ENCODE measurements around the gene ASB15. TPM values are rescaled to one million over a fixed set of nuclear protein-coding genes. Genes with fewer than 3 reads are reported as not detected.

Gene ASB15
- total and polyA plus RNA-seq, 4 donors: 0.08 TPM; not detected in 3

DNA sequence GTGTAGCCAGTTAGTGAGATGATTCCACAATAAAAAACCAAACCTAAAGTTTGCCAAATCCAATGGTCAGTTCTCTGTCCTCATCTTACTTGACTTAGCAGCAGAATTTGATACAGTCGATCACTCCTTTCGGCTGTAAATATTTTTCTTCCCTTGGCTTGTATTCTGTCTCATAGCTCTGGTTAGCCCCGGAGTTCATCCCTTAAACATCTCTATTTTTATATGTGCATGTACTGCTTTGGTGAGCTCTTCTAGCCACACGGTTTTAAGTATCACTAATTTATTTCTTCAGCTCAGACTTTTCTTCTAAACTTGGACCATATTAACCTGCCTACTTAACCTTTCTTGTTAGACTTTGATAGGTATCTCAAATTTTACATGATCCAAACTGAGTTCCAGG lies 17.8 kb upstream of the ASB15 start:
- 100% methylated on average over 1 of the region's 4 CpGs for WGBS (ENCODE audit: insufficient coverage)
- Histone ChIP-seq H3K4me1 (ENCODE audit: control insufficient read depth, insufficient read depth, low read length) (no peaks in the 10 kb centered on the region), H3K27me3 (ENCODE audit: control insufficient read depth, insufficient read depth, low read length) (no peaks in the 10 kb centered on the region), H3K4me3 (ENCODE audit: low read depth, low read length) (no peak overlapping the region), H3K36me3 (ENCODE audit: control insufficient read depth, insufficient read depth, low read length) (no peaks in the 10 kb centered on the region), H3K9me3 (ENCODE audit: control insufficient read depth, insufficient read depth, low read length) (no peaks in the 10 kb centered on the region), H3K27ac (ENCODE audit: low read depth, low read length) (no peak overlapping the region)
- DNase-seq (ENCODE audit: low read depth in 4 of 6, low spot score in 6 of 6): no peak

DNA sequence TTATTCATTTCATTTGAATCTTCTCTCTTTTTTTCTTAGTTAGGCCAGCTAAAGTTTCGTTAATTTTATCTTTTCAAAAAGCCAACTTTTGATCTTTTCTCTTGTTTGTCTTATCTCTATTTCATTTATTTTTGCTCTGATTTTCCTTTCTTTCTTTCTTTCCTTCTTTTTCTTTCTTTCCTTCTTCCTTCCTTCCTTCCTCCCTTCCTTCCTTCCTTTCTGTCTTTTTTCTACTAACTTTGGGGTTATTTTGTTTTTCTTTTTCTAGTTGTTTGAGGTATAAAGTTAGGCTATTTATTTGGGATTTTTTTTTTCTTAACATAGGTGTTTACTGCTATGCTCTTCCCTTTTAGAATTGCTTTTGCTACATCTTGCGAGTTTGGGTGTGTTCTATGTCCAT lies 13.2 kb upstream of the ASB15 start:
- no peaks in the 10 kb centered on the region for H3K36me3 ChIP-seq (ENCODE audit: control insufficient read depth, insufficient read depth, low read length)
- no CpG with 5 or more reads among the region's 2 CpGs for WGBS (ENCODE audit: insufficient coverage)
- no peak overlapping the region for H3K27ac ChIP-seq (ENCODE audit: low read depth, low read length)
- no peak for DNase-seq (ENCODE audit: low read depth in 4 of 6, low spot score in 6 of 6)
- H3K4me1 ChIP-seq (ENCODE audit: control insufficient read depth, insufficient read depth, low read length): no peaks in the 10 kb centered on the region
- H3K9me3 ChIP-seq (ENCODE audit: control insufficient read depth, insufficient read depth, low read length): no peaks in the 10 kb centered on the region
- H3K27me3 ChIP-seq (ENCODE audit: control insufficient read depth, insufficient read depth, low read length): no peaks in the 10 kb centered on the region
- H3K4me3 ChIP-seq (ENCODE audit: low read depth, low read length): no peak overlapping the region

DNA sequence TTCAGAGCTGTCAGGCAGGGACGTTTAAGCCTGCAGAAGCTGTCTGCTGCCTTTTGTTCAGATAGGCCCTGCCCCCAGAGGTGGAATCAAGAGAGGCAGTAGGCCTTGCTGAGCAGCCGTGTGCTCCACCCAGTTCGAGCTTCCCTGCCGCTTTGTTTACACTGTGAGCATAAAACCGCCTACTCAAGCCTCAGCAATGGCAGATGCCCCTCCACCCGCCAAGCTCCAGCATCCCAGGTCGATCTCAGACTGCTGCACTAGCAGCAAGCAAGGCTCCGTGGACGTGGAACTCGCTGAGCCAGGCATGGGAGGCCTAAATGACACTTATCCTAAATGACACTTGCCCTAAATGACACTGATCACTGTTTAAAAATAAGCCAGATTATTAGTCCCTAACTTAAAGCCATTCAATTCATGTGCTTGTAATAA lies 6.8 kb upstream of the ASB15 start:
- 31% methylated on average over 10 of the region's 10 CpGs for WGBS (ENCODE audit: insufficient coverage)

DNA sequence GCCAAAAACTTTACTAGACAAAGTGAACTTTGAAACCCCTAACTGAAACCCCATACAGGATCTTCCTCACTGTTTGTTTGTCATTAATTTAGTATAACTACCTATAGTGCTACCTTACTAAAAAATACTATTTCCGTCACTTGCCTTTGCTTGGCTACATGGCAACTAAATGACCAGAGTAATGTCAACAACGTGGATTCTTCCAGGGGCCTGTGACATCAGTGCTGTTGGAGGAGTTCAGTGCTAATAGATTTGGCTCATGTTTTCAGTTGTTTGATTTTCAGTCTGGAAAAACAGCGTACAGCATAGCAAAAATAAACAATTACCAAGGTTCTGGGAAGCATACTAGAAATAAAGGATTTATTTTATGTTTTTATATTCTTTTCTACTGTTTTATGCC lies 3.0 kb upstream of the ASB15 start:
- Histone ChIP-seq H3K4me1 (ENCODE audit: control insufficient read depth, insufficient read depth, low read length) (no peaks in the 10 kb centered on the region), H3K9me3 (ENCODE audit: control insufficient read depth, insufficient read depth, low read length) (no peaks in the 10 kb centered on the region), H3K27ac (ENCODE audit: low read depth, low read length) (no peak overlapping the region), H3K27me3 (ENCODE audit: control insufficient read depth, insufficient read depth, low read length) (no peaks in the 10 kb centered on the region), H3K4me3 (ENCODE audit: low read depth, low read length) (no peak overlapping the region), H3K36me3 (ENCODE audit: control insufficient read depth, insufficient read depth, low read length) (no peaks in the 10 kb centered on the region)
- no CpG with 5 or more reads among the region's 3 CpGs for whole genome bisulfite sequencing (ENCODE audit: insufficient coverage)
- no peak for DNase-seq (ENCODE audit: low read depth in 4 of 6, low spot score in 6 of 6)

More for the DNA sequence above, 6.8 kb upstream of the ASB15 start:
- H3K4me1 ChIP-seq (ENCODE audit: control insufficient read depth, insufficient read depth, low read length): no peaks in the 10 kb centered on the region
- peaks cover 1% of the 10 kb centered on the region for H3K9me3 ChIP-seq (ENCODE audit: control insufficient read depth, insufficient read depth, low read length)
- no peaks in the 10 kb centered on the region for H3K36me3 ChIP-seq (ENCODE audit: control insufficient read depth, insufficient read depth, low read length)
- no peaks in the 10 kb centered on the region for H3K27me3 ChIP-seq (ENCODE audit: control insufficient read depth, insufficient read depth, low read length)
- no peak overlapping the region for H3K4me3 ChIP-seq (ENCODE audit: low read depth, low read length)
- no peak overlapping the region for H3K27ac ChIP-seq (ENCODE audit: low read depth, low read length)
- no peak for DNase-seq (ENCODE audit: low read depth in 4 of 6, low spot score in 6 of 6)

DNA sequence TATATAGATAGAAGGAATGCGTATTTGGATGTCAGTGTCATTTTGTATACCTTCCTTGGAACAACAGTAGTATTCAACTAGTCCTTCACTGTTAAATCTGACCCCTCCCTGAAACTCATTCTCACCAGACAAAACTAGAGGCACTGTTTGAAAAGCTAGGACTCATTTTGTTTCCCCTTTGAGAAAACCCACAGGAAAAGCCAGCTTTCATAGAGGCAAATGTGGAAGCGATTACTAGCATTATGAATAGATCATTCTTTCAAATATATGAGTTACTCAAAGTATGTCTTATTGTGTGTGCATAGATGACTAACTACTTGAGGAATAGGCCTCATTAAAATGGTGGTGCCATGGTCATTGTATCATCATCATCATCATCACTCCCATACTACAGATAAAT lies 1.9 kb upstream of the ASB15 start:
- no CpG with 5 or more reads among the region's 2 CpGs for WGBS (ENCODE audit: insufficient coverage)

DNA sequence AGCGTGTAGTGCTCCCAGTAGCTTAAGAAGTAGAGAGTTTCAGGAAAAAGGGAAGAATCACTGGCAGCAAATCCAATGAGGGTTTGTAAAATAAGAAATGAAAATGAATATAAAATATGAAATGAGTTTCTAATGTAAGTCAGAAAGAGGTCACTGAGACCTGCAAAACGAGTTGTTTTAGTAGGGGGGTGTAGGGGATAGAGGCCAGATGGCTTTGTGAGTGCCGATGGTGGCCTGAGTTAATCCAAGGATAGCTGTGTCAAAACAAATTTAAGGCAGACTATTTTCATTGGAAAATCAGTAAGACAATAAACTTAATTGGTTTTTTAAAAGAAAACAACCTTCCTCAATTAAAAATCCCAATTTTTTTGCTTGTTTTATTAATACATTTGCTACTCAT lies 745 bp upstream of the ASB15 start:
- no peaks in the 10 kb centered on the region for H3K36me3 ChIP-seq (ENCODE audit: control insufficient read depth, insufficient read depth, low read length)
- H3K27me3 ChIP-seq (ENCODE audit: control insufficient read depth, insufficient read depth, low read length): no peaks in the 10 kb centered on the region
- no peak overlapping the region for H3K27ac ChIP-seq (ENCODE audit: low read depth, low read length)
- WGBS (ENCODE audit: insufficient coverage): 59% methylated on average over 2 of the region's 3 CpGs
- H3K4me3 ChIP-seq (ENCODE audit: low read depth, low read length): no peak overlapping the region
- H3K9me3 ChIP-seq (ENCODE audit: control insufficient read depth, insufficient read depth, low read length): no peaks in the 10 kb centered on the region
- H3K4me1 ChIP-seq (ENCODE audit: control insufficient read depth, insufficient read depth, low read length): no peaks in the 10 kb centered on the region
- DNase-seq (ENCODE audit: low read depth in 4 of 6, low spot score in 6 of 6): no peak

More for the DNA sequence above, 1.9 kb upstream of the ASB15 start:
- H3K27me3 ChIP-seq (ENCODE audit: control insufficient read depth, insufficient read depth, low read length): no peaks in the 10 kb centered on the region
- H3K4me1 ChIP-seq (ENCODE audit: control insufficient read depth, insufficient read depth, low read length): no peaks in the 10 kb centered on the region
- H3K4me3 ChIP-seq (ENCODE audit: low read depth, low read length): no peak overlapping the region
- H3K27ac ChIP-seq (ENCODE audit: low read depth, low read length): no peak overlapping the region
- no peaks in the 10 kb centered on the region for H3K9me3 ChIP-seq (ENCODE audit: control insufficient read depth, insufficient read depth, low read length)
- no peak for DNase-seq (ENCODE audit: low read depth in 4 of 6, low spot score in 6 of 6)
- no peaks in the 10 kb centered on the region for H3K36me3 ChIP-seq (ENCODE audit: control insufficient read depth, insufficient read depth, low read length)

DNA sequence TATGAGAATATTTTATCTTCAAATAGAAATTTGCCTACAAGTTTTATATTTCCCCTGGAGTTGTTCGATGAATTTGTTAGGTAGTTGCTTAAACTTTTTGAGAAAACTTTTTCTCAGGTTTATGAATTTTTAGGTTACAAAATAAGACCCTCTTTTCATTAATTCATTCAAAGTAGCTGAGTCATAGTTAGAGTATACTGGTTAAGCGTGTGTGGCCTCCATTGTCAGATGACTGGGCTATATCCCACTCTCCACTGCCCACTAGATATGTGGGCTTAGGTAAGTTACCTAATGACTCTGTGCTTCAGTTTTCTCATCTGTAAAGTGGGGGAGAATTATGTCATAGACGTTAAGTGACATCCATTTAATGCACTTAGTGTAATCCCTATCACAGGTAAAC lies 1.0 kb downstream of the ASB15 start:
- no peak for DNase-seq (ENCODE audit: low read depth in 4 of 6, low spot score in 6 of 6)
- Histone ChIP-seq H3K27ac (ENCODE audit: low read depth, low read length) (no peak overlapping the region), H3K36me3 (ENCODE audit: control insufficient read depth, insufficient read depth, low read length) (no peaks in the 10 kb centered on the region), H3K27me3 (ENCODE audit: control insufficient read depth, insufficient read depth, low read length) (no peaks in the 10 kb centered on the region), H3K4me3 (ENCODE audit: low read depth, low read length) (no peak overlapping the region), H3K4me1 (ENCODE audit: control insufficient read depth, insufficient read depth, low read length) (no peaks in the 10 kb centered on the region), H3K9me3 (ENCODE audit: control insufficient read depth, insufficient read depth, low read length) (no peaks in the 10 kb centered on the region)
- WGBS (ENCODE audit: insufficient coverage): no CpG with 5 or more reads among the region's 3 CpGs

DNA sequence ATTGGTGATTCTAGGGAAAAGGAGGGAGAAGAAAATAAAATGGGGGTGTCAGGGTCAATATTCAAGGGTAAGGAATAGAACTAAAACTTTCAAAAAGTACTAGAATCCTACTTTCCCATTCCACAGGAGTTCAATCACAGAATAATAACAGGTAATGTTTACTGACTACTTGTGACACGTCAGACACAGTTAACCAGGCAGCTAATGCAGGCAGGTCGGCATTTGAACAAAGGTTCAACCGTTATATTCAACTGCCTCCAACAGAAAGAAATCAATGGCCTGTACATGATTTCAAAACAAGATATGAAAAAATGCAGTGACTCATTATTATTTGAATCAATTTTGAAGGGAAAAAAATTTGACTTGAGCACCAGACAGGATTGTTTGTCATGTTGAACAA lies 3.1 kb downstream of the ASB15 start:
- Histone ChIP-seq H3K36me3 (ENCODE audit: control insufficient read depth, insufficient read depth, low read length) (no peaks in the 10 kb centered on the region), H3K4me1 (ENCODE audit: control insufficient read depth, insufficient read depth, low read length) (no peaks in the 10 kb centered on the region), H3K9me3 (ENCODE audit: control insufficient read depth, insufficient read depth, low read length) (no peaks in the 10 kb centered on the region), H3K27ac (ENCODE audit: low read depth, low read length) (no peak overlapping the region), H3K27me3 (ENCODE audit: control insufficient read depth, insufficient read depth, low read length) (no peaks in the 10 kb centered on the region), H3K4me3 (ENCODE audit: low read depth, low read length) (no peak overlapping the region)
- no peak for DNase-seq (ENCODE audit: low read depth in 4 of 6, low spot score in 6 of 6)
- 25% methylated on average over 2 of the region's 3 CpGs for WGBS (ENCODE audit: insufficient coverage)

DNA sequence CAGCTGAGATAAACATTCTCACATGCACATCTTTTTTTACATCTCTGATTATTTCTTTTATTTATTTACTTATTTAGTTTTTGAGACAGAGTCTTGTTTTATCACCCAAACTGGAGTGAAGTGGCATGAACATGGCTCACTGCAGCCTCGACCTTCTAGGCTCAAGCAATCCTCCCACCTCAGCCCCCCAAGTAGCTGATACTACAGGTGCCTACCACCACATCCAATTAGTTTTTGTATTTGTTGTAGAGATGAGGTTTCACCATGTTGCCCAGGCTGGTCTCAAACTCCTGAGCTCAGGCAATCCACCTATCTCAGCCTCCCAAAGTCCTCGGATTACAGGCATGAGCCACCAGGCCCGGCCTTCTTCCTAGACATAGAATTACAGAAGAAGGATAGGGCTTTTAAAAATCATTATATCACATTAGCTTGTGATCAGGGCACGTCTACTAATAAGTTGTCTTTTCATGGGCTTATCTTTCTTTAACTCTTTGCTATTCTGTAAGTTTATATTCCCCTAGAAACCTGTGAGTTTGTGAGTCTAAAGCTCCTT lies 5.9 kb downstream of the ASB15 start:
- no CpG with 5 or more reads among the region's 4 CpGs for WGBS (ENCODE audit: insufficient coverage)
- Histone ChIP-seq H3K9me3 (ENCODE audit: control insufficient read depth, insufficient read depth, low read length) (no peaks in the 10 kb centered on the region), H3K27ac (ENCODE audit: low read depth, low read length) (no peak overlapping the region), H3K4me1 (ENCODE audit: control insufficient read depth, insufficient read depth, low read length) (no peaks in the 10 kb centered on the region), H3K4me3 (ENCODE audit: low read depth, low read length) (no peak overlapping the region), H3K36me3 (ENCODE audit: control insufficient read depth, insufficient read depth, low read length) (no peaks in the 10 kb centered on the region), H3K27me3 (ENCODE audit: control insufficient read depth, insufficient read depth, low read length) (no peaks in the 10 kb centered on the region)
- no peak for DNase-seq (ENCODE audit: low read depth in 4 of 6, low spot score in 6 of 6)

DNA sequence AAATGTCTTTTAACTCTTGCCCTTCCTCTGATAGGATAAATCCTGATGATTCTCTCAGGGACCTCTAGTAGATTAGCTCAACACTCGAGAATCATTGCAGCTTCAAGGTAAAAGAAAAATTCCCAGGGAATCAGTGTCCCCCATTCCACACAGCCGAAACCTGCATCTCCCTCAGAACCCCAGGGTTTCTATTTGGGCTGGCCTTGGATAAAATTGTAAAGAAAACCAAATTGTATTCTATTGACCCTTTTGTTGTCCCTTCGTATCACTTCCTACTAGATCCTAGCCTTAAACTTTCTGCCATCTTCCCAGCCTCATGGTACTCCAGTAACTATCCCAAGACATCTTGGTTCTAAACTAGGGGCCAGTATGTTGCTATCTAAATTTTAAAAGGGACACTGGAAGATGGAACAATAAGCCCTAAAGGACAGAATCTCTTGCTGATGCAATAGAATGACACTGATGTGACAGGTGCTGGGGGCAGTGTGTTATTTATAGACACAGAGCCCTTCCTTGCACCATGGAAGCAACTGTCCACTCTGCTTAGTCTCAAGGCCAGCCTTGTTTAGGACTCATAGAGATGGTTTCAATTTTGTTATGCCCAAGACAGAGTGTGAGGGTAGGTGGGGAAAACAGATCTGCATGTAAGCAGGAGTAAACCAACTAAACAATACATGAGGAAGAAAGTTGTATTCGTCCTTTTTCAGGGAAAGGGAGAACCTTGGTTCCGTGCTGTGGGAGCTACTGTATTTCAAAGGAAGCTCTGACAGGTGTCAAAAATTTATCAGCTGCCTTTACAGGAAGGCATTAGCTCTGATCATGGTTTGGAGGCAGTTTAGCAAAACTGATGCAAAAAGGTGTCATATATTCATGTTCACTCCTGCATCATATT lies 7.6 kb downstream of the ASB15 start:
- H3K27ac ChIP-seq (ENCODE audit: low read depth, low read length): no peak overlapping the region
- H3K36me3 ChIP-seq (ENCODE audit: control insufficient read depth, insufficient read depth, low read length): no peaks in the 10 kb centered on the region
- no peaks in the 10 kb centered on the region for H3K9me3 ChIP-seq (ENCODE audit: control insufficient read depth, insufficient read depth, low read length)
- no peak for DNase-seq (ENCODE audit: low read depth in 4 of 6, low spot score in 6 of 6)
- H3K4me3 ChIP-seq (ENCODE audit: low read depth, low read length): no peak overlapping the region
- no peaks in the 10 kb centered on the region for H3K4me1 ChIP-seq (ENCODE audit: control insufficient read depth, insufficient read depth, low read length)
- H3K27me3 ChIP-seq (ENCODE audit: control insufficient read depth, insufficient read depth, low read length): no peaks in the 10 kb centered on the region
- WGBS (ENCODE audit: insufficient coverage): 75% methylated on average over 2 of the region's 5 CpGs

Data from spinal cord (tissue), 10 donors.